Tibial artery (tissue), 4 donors: ENCODE results near the gene NTN4.
"Not testable (repeated sequence)": the region's sequence is repeated elsewhere in the genome, so short reads cannot be mapped to it uniquely, and the experiment has no call there.

ENCODE experiments used
- DNase-seq, 2 donors: peaks; one replicate each; pipeline ENCODE4 v3.0.0-alpha.2; 2019
- H3K27ac ChIP-seq, 2 donors: fragments of 200-600 bp; sonication (generic) in 1 of 2; 1 replicate in 1 of 2; 2 replicates in 1 of 2; pipeline ENCODE4 v1.5.1; 2018 to 2019; ENCODE audit warnings: mild to moderate bottlenecking in 1 of 2
- H3K27me3 ChIP-seq, 2 donors: fragments of 200-600 bp; sonication (generic) in 1 of 2; one replicate each; pipeline versions ENCODE4 v1.5.1 to v1.6.0; 2016 to 2019
- H3K36me3 ChIP-seq, 3 donors: fragments of 200-600 bp; sonication (generic) in 2 of 3; one replicate each; pipeline ENCODE4 v1.5.1; 2016 to 2019; ENCODE audit warnings: mild to moderate bottlenecking in 2 of 3
- H3K4me1 ChIP-seq, 4 donors: fragments of 200-600 bp; sonication (generic) in 2 of 4; 1 replicate in 3 of 4; 2 replicates in 1 of 4; pipeline ENCODE4 v1.5.1; 2016 to 2019
- H3K4me3 ChIP-seq, 2 donors: fragments of 200-600 bp; sonication (generic) in 1 of 2; 1 replicate in 1 of 2; 2 replicates in 1 of 2; pipeline ENCODE4 v1.5.1; 2018 to 2019; ENCODE audit warnings: mild to moderate bottlenecking in 2 of 2
- H3K9me3 ChIP-seq, 3 donors: fragments of 200-600 bp; sonication (generic) in 1 of 3; one replicate each; pipeline ENCODE4 v1.5.1; 2016 to 2019
- CTCF ChIP-seq, 2 experiments: fragments of 200-600 bp in 1 of 2; fragments of 450-650 bp in 1 of 2; IDR thresholded peaks; one replicate each; pipeline ENCODE4 v1.5.1; 2017 to 2019; ENCODE audit warnings: antibody characterized with exemption in 2 of 2, mild to moderate bottlenecking in 1 of 2, moderate library complexity in 1 of 2
- intact Hi-C: fragments of 100-400 bp; cut with DNase I; formaldehyde crosslinking; loops from one replicate; pipeline ENCODE4 v1.15.0; 2023; ENCODE audit warnings: low total_unique reads

NTN4 gene

GRCh38 chr12:95739561-95740313 lies 50.8 kb downstream of the NTN4 start:
- Histone ChIP-seq H3K27ac (peak overlapping the region; percentile 3 to 56), H3K27me3 (no peaks in the 10 kb centered on the region), H3K36me3 (peaks cover 0 to 10% (median 3%) of the 10 kb centered on the region in 3 donors), H3K4me1 (peaks cover 0 to 46% (median 17%) of the 10 kb centered on the region in 4 donors), H3K9me3 (no peaks in the 10 kb centered on the region), H3K4me3 (no peak overlapping the region)
- DNase-seq, result peak in 1 of 2 donors; percentile 26
- no peak for TF ChIP-seq CTCF (IDR thresholded peaks at IDR 0.05)
- intact Hi-C loops, result no loop called here

GRCh38 chr12:95738024-95738611 lies 52.4 kb downstream of the NTN4 start:
- Histone ChIP-seq H3K9me3 (no peaks in the 10 kb centered on the region), H3K36me3 (peaks cover 0 to 10% (median 0%) of the 10 kb centered on the region in 3 donors), H3K4me3 (no peak overlapping the region), H3K27ac (peak overlapping the region in 1 of 2 donors; percentile 70), H3K4me1 (peaks cover 0 to 56% (median 25%) of the 10 kb centered on the region in 4 donors), H3K27me3 (no peaks in the 10 kb centered on the region)
- intact Hi-C loops, result no loop called here
- DNase-seq, result no peak
- TF ChIP-seq CTCF (IDR thresholded peaks at IDR 0.05), result no peak

- DNase-seq, result peak; percentile 48 to 77
- peak in 1 of 2 experiments; percentile 6 for TF ChIP-seq CTCF (IDR thresholded peaks at IDR 0.05)
- intact Hi-C loops, result no loop called here
- Histone ChIP-seq H3K4me1 (peaks cover 0 to 68% (median 32%) of the 10 kb centered on the region in 4 donors), H3K27ac (peak overlapping the region; percentile 49 to 70), H3K4me3 (no peak overlapping the region), H3K36me3 (peaks cover 0 to 10% (median 0%) of the 10 kb centered on the region in 3 donors), H3K27me3 (no peaks in the 10 kb centered on the region), H3K9me3 (no peaks in the 10 kb centered on the region)
Observed at GRCh38 chr12:95736631-95737030, 53.9 kb downstream of the NTN4 start.

- H3K27me3 ChIP-seq, intact Hi-C loops, DNase-seq, H3K9me3 ChIP-seq, H3K4me3 ChIP-seq: not testable (repeated sequence)
- Histone ChIP-seq H3K27ac (peak overlapping the region; percentile 49 to 70), H3K4me1 (peaks cover 0 to 73% (median 36%) of the 10 kb centered on the region in 4 donors), H3K36me3 (peaks cover 0 to 10% (median 0%) of the 10 kb centered on the region in 3 donors)
Observed at GRCh38 chr12:95735728-95736127, 54.8 kb downstream of the NTN4 start.

- TF ChIP-seq CTCF (IDR thresholded peaks at IDR 0.05), result no peak
- no peaks in the 10 kb centered on the region for H3K9me3 ChIP-seq
- DNase-seq, result no peak
- intact Hi-C loops, result no loop called here
- H3K4me3 ChIP-seq, result no peak overlapping the region
- peaks cover 0 to 10% (median 0%) of the 10 kb centered on the region in 3 donors for H3K36me3 ChIP-seq
- H3K27ac ChIP-seq, result peak overlapping the region; percentile 68 to 70
- H3K4me1 ChIP-seq, result peaks cover 0 to 71% (median 38%) of the 10 kb centered on the region in 4 donors
- H3K27me3 ChIP-seq, result no peaks in the 10 kb centered on the region
Observed at GRCh38 chr12:95733141-95733825, 57.3 kb downstream of the NTN4 start.
